H1 (cell line): ENCODE results near the gene ZBTB20. TPM values are rescaled to one million over a fixed set of nuclear protein-coding genes. Genes with fewer than 3 reads are reported as not detected.

ENCODE experiments used
- CTCF ChIA-PET: fragments of 300-600 bp; sonication (Branson Sonifier 250); formaldehyde crosslinking; loops from one replicate; lab custom pipeline; 2021; ENCODE audit not compliant: partially characterized antibody; lab: Charles Lee
- POLR2A ChIA-PET: fragments of 300-600 bp; sonication (Branson Sonifier 250); formaldehyde crosslinking; loops from one replicate; lab custom pipeline; 2021; ENCODE audit warnings: inconsistent platforms; ENCODE audit not compliant: partially characterized antibody; lab: Charles Lee
- DNase-seq, 2 experiments: peaks; one replicate each; pipeline versions ENCODE4 v3.0.0 to v3.0.0-alpha.2; 2010 to 2022; ENCODE audit warnings: low spot score in 2 of 2, low read depth in 1 of 2, mixed read lengths in 1 of 2
- FAIRE-seq: peaks from 2 replicates; lab custom pipeline; 2011; peaks lifted over from hg19 to GRCh38; lab: Jason Lieb, UNC
- H2AFZ ChIP-seq: 2 replicates; pipeline ENCODE4 v1.8.1; 2012; ENCODE audit warnings: low read length, inconsistent platforms
- H2AK5ac ChIP-seq: 2 replicates; pipeline ENCODE4 v1.6.1; 2013; ENCODE audit warnings: low read depth, low read length
- H2BK120ac ChIP-seq: replicated peaks from 2 replicates; pipeline ENCODE3; 2013; ENCODE audit warnings: low read depth, low read length, inconsistent platforms
- H2BK12ac ChIP-seq: 2 replicates; pipeline ENCODE4 v1.6.1; 2013; ENCODE audit warnings: low read depth, low read length
- H2BK15ac ChIP-seq: 2 replicates; pipeline ENCODE4 v1.6.1; 2013; ENCODE audit warnings: low read length
- H2BK20ac ChIP-seq: 2 replicates; pipeline ENCODE4 v1.6.1; 2013; ENCODE audit warnings: low read length
- H2BK5ac ChIP-seq: 2 replicates; pipeline ENCODE4 v1.6.1; 2013; ENCODE audit warnings: low read depth, low read length
- H3K14ac ChIP-seq: 2 replicates; pipeline ENCODE4 v1.6.1; 2013; ENCODE audit warnings: inconsistent platforms; ENCODE audit not compliant: insufficient read length
- H3K18ac ChIP-seq: 2 replicates; pipeline ENCODE4 v1.6.1; 2013; ENCODE audit warnings: low read length; ENCODE audit errors: extremely low read depth
- H3K23ac ChIP-seq: 2 replicates; pipeline ENCODE4 v1.6.1; 2013; ENCODE audit warnings: inconsistent platforms; ENCODE audit not compliant: insufficient read length
- H3K23me2 ChIP-seq: 2 replicates; pipeline ENCODE4 v1.6.1; 2013; ENCODE audit warnings: low read depth, low read length
- H3K27ac ChIP-seq: 2 replicates; pipeline ENCODE4 v1.6.1; 2011; ENCODE audit warnings: low read depth, low read length, inconsistent platforms
- H3K27me3 ChIP-seq, 4 experiments: replicated peaks in 1 of 4; 1 replicate in 1 of 4; 2 replicates in 3 of 4; pipeline versions ENCODE4 v1.6.1 to v1.8.1; 2011 to 2013; ENCODE audit warnings: low read length in 3 of 4, mild to moderate bottlenecking in 3 of 4, inconsistent platforms in 2 of 4, mixed read lengths in 2 of 4, moderate library complexity in 1 of 4; ENCODE audit not compliant: control insufficient read depth in 3 of 4, insufficient read depth in 3 of 4; ENCODE audit errors: extremely low read depth in 1 of 4
- H3K36me3 ChIP-seq, 4 experiments: 2 replicates each; pipeline versions ENCODE4 v1.6.1 to v1.8.1; 2011 to 2013; ENCODE audit warnings: mild to moderate bottlenecking in 4 of 4, low read length in 3 of 4, moderate library complexity in 2 of 4, control low read depth in 1 of 4, inconsistent platforms in 1 of 4; ENCODE audit not compliant: insufficient read depth in 4 of 4, control insufficient read depth in 2 of 4
- H3K4ac ChIP-seq: replicated peaks from 2 replicates; pipeline ENCODE3; 2013; ENCODE audit warnings: low read length, low read depth, mixed read lengths, inconsistent platforms; ENCODE audit not compliant: insufficient read length
- H3K4me1 ChIP-seq, 4 experiments: replicated peaks in 1 of 4; 1 replicate in 1 of 4; 2 replicates in 3 of 4; pipeline versions ENCODE4 v1.6.1 to v1.8.1; 2011 to 2013; ENCODE audit warnings: low read length in 3 of 4, inconsistent platforms in 2 of 4, mixed read lengths in 1 of 4; ENCODE audit not compliant: insufficient read depth in 4 of 4, control insufficient read depth in 3 of 4
- H3K4me2 ChIP-seq, 2 experiments: 2 replicates each; pipeline versions ENCODE4 v1.6.1 to v1.8.1; 2011 to 2013; ENCODE audit warnings: low read depth in 2 of 2, low read length in 2 of 2, control low read depth in 1 of 2, inconsistent platforms in 1 of 2, mild to moderate bottlenecking in 1 of 2; ENCODE audit not compliant: insufficient read depth in 1 of 2
- H3K4me3 ChIP-seq, 4 experiments: fragments of 200-600, 300-600 bp in 1 of 4; sonication (generic), shearing (Covaris generic), sonication (Bioruptor Twin) in 1 of 4; 2 replicates each; pipeline versions ENCODE4 v1.5.1 to v1.8.1; 2011 to 2016; ENCODE audit warnings: low read length in 4 of 4, low read depth in 3 of 4, control low read depth in 2 of 4, inconsistent platforms in 2 of 4, mild to moderate bottlenecking in 2 of 4, mixed read lengths in 1 of 4, moderate library complexity in 1 of 4; ENCODE audit not compliant: insufficient read depth in 2 of 4; ENCODE audit errors: extremely low read depth in 1 of 4
- H3K56ac ChIP-seq: replicated peaks from 2 replicates; pipeline ENCODE3; 2013; ENCODE audit warnings: low read depth, mild to moderate bottlenecking, mixed read lengths, low read length, inconsistent platforms; ENCODE audit not compliant: insufficient read length
- H3K79me1 ChIP-seq: 2 replicates; pipeline ENCODE4 v1.6.1; 2013; ENCODE audit warnings: low read depth, low read length, control low read depth
- H3K79me2 ChIP-seq, 2 experiments: 2 replicates each; pipeline versions ENCODE4 v1.6.1 to v1.8.1; 2012 to 2013; ENCODE audit warnings: low read length in 2 of 2, mild to moderate bottlenecking in 2 of 2, inconsistent platforms in 1 of 2; ENCODE audit not compliant: insufficient read depth in 2 of 2, control insufficient read depth in 1 of 2
- H3K9ac ChIP-seq, 4 experiments: replicated peaks in 1 of 4; 1 replicate in 1 of 4; 2 replicates in 3 of 4; pipeline versions ENCODE4 v1.6.1 to v1.8.1; 2011 to 2013; ENCODE audit warnings: low read depth in 3 of 4, low read length in 3 of 4, control low read depth in 2 of 4, mild to moderate bottlenecking in 2 of 4, moderate library complexity in 2 of 4, inconsistent platforms in 1 of 4; ENCODE audit errors: extremely low read depth in 1 of 4
- H3K9me3 ChIP-seq, 2 experiments: 2 replicates each; pipeline versions ENCODE4 v1.6.1 to v1.8.1; 2012 to 2013; ENCODE audit warnings: mild to moderate bottlenecking in 2 of 2, moderate library complexity in 2 of 2, control low read depth in 1 of 2, inconsistent platforms in 1 of 2, low read depth in 1 of 2, low read length in 1 of 2, mixed read lengths in 1 of 2; ENCODE audit not compliant: insufficient read depth in 2 of 2
- H4K20me1 ChIP-seq, 2 experiments: replicated peaks in 1 of 2; 2 replicates each; pipeline versions ENCODE3 to v1.8.1; 2011 to 2013; ENCODE audit warnings: inconsistent platforms in 2 of 2, low read length in 2 of 2, mild to moderate bottlenecking in 1 of 2; ENCODE audit not compliant: insufficient read depth in 2 of 2, control insufficient read depth in 1 of 2
- H4K5ac ChIP-seq: 2 replicates; pipeline ENCODE4 v1.6.1; 2013; ENCODE audit warnings: low read length, low read depth, mixed read lengths, inconsistent platforms; ENCODE audit not compliant: insufficient read length
- H4K8ac ChIP-seq: 2 replicates; pipeline ENCODE4 v1.8.0; 2013; ENCODE audit warnings: mild to moderate bottlenecking, moderate library complexity, low read length, inconsistent platforms; ENCODE audit not compliant: insufficient read depth; ENCODE audit errors: extremely low read depth
- H4K91ac ChIP-seq: replicated peaks from 2 replicates; pipeline ENCODE3; 2013; ENCODE audit warnings: low read length, mixed read lengths, inconsistent platforms; ENCODE audit not compliant: insufficient read length
- GABPA ChIP-seq: IDR thresholded peaks from 2 replicates; pipeline ENCODE4 v1.6.1; 2011; ENCODE audit warnings: mild to moderate bottlenecking, low read length, moderate library complexity, borderline replicate concordance; ENCODE audit not compliant: insufficient read depth
- RNF2 ChIP-seq: fragments of 200-900, 300-1000 bp; sonication (generic); IDR thresholded peaks from 2 replicates; pipeline ENCODE4 v1.7.1; 2016; ENCODE audit warnings: borderline replicate concordance, low read depth, mild to moderate bottlenecking, antibody characterized with exemption, low read length; ENCODE audit not compliant: poor library complexity, severe bottlenecking; ENCODE audit errors: missing control alignments
- SRF ChIP-seq: IDR thresholded peaks from 2 replicates; pipeline ENCODE4 v1.6.1; 2011; ENCODE audit warnings: mild to moderate bottlenecking, low read depth, low read length, moderate library complexity
- TBP ChIP-seq: IDR thresholded peaks from 2 replicates; pipeline ENCODE4 v1.6.1; 2011; ENCODE audit warnings: low read depth, low read length, improper control_type of control experiment
- WGBS, 2 experiments: shearing (Covaris generic) in 1 of 2; methylation state at CpG; one replicate each; pipeline versions ENCODE4 v1.1.6 to v1.1.7; 2013 to 2015; ENCODE audit warnings: low lambda C conversion rate in 2 of 2, mixed read lengths in 2 of 2, inconsistent platforms in 1 of 2, low coverage in 1 of 2, missing lambda C conversion rate in 1 of 2; ENCODE audit not compliant: insufficient replicate concordance in 2 of 2, insufficient coverage in 1 of 2, insufficient read length in 1 of 2; ENCODE audit errors: extremely low coverage in 1 of 2, missing lambda C conversion rate in 1 of 2; 5-methylcytosine and 5-hydroxymethylcytosine counted together
- polyA plus RNA-seq, 7 experiments: library from polyadenylated mRNA; depleted of rRNA in 3 of 7; stranded (reverse) in 5 of 7; unstranded in 2 of 7; fragments of >200 nt in 5 of 7; fragments of 200-250 nt in 2 of 7; gene quantifications; 1 replicate in 5 of 7; 2 replicates in 1 of 7; 4 replicates in 1 of 7; pipeline versions ENCODE4 v1.2.1 to v1.2.3, GENCODE V29; 2011 to 2013; ENCODE audit warnings: missing spikeins in 2 of 7, mixed read lengths in 2 of 7
- total RNA-seq: library from RNA; stranded (reverse); fragmentation: NEBNext Ultra II Directional; extraction: Animal tissue kit (Norgen Biotek cat#: 25700); gene quantifications from 2 replicates; pipeline ENCODE4 v1.2.1, GENCODE V29; 2021

Gene ZBTB20
- total and polyA plus RNA-seq, 2 of the 8 experiments (the other 6 are each of a cell fraction or from before 2014, with no cell fraction given): 0.35 to 1.3 TPM

GRCh38 chr3:114856835-114857234, 290.3 kb downstream of the ZBTB20 start:
- Histone ChIP-seq H4K8ac (no peak overlapping the region), H4K91ac (no peak overlapping the region), H2BK5ac (no peak overlapping the region), H3K36me3 (no peaks in the 10 kb centered on the region), H2BK12ac (no peak overlapping the region), H3K18ac (no peak overlapping the region), H3K9me3 (no peaks in the 10 kb centered on the region), H2AK5ac (no peak overlapping the region), H2BK20ac (no peak overlapping the region), H3K4me2 (no peak overlapping the region), H2BK15ac (no peak overlapping the region), H3K4me3 (no peak overlapping the region), H2AFZ (no peak overlapping the region), H3K23ac (no peak overlapping the region), H3K14ac (no peak overlapping the region), H3K27me3 (no peaks in the 10 kb centered on the region), H4K5ac (no peak overlapping the region), H3K56ac (no peak overlapping the region), H2BK120ac (no peak overlapping the region), H3K79me2 (no peaks in the 10 kb centered on the region), H3K23me2 (no peaks in the 10 kb centered on the region), H3K9ac (no peak overlapping the region), H3K4me1 (peaks cover 0 to 4% (median 0%) of the 10 kb centered on the region in 4 experiments; a peak in 1 of 7 replicates), H3K79me1 (no peaks in the 10 kb centered on the region), H4K20me1 (no peaks in the 10 kb centered on the region), H3K4ac (no peak overlapping the region), H3K27ac (no peak overlapping the region)
- DNase-seq: no peak
- ChIA-PET CTCF (interaction anchor here (1.5 to 1.7 kb wide), 2 partner anchors 21 to 183 kb away, joined by 3 to 4 read pairs; no protein-coding TSS in a partner anchor), POLR2A (no interaction called here)
- WGBS, 2 experiments: 76% methylated on average over 1 of the region's 1 CpG; no CpG with 5 or more reads in 1 of the 2 experiments
- no peak for FAIRE-seq
- TF ChIP-seq GABPA (no peak), RNF2 (no peak), SRF (no peak), TBP (no peak)
